Measurements from ENCODE around the gene HESX1.

DNA sequence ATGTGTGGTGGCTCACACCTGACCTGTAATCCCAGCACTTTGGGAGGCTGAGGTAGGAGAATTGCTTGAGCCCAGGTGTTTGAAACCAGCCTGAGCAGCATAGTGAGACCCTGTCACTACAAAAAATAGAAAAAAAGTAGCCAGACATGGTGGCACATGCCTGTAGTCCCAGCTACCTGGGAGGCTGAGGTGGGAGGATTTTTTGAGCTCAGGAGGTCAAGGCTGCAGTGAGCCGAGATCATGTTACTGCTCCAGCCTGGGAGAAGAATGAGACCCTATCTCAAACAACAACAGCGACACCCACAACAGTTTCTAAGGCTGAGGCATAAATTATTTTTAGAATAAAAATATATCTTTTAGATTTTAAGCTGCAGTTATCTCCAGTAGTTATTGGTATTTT is 34.0 kb upstream of the HESX1 start:
- TF ChIP-seq, protein P1, sequence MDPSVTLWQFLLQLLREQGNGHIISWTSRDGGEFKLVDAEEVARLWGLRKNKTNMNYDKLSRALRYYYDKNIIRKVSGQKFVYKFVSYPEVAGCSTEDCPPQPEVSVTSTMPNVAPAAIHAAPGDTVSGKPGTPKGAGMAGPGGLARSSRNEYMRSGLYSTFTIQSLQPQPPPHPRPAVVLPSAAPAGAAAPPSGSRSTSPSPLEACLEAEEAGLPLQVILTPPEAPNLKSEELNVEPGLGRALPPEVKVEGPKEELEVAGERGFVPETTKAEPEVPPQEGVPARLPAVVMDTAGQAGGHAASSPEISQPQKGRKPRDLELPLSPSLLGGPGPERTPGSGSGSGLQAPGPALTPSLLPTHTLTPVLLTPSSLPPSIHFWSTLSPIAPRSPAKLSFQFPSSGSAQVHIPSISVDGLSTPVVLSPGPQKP (IDR thresholded peaks at IDR 0.05; ENCODE audit: borderline replicate concordance, low read depth, low read length): no peak
- no peak for TF ChIP-seq POLR2A (IDR thresholded peaks at IDR 0.05; ENCODE audit: low read depth, low read length)
- no peak for TF ChIP-seq CTCF (conservative IDR thresholded peaks at IDR 0.05; ENCODE audit: low read depth, low read length)
- TF ChIP-seq RFX5 (IDR thresholded peaks at IDR 0.05; ENCODE audit: low read depth, low read length): no peak
- no peak for TF ChIP-seq RCOR1 (IDR thresholded peaks at IDR 0.05; ENCODE audit: insufficient replicate concordance, low read length)
- TF ChIP-seq BHLHE40 (IDR thresholded peaks at IDR 0.05; ENCODE audit: low read depth, low read length): no peak
- TF ChIP-seq, protein P2, sequence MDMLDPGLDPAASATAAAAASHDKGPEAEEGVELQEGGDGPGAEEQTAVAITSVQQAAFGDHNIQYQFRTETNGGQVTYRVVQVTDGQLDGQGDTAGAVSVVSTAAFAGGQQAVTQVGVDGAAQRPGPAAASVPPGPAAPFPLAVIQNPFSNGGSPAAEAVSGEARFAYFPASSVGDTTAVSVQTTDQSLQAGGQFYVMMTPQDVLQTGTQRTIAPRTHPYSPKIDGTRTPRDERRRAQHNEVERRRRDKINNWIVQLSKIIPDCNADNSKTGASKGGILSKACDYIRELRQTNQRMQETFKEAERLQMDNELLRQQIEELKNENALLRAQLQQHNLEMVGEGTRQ (IDR thresholded peaks at IDR 0.05; ENCODE audit: low read depth, low read length): no peak
- TF ChIP-seq MAFK (IDR thresholded peaks at IDR 0.05; ENCODE audit: low read depth, low read length): no peak
- TF ChIP-seq RAD21 (IDR thresholded peaks at IDR 0.05; ENCODE audit: low read length): no peak
- no peak for TF ChIP-seq CHD1 (IDR thresholded peaks at IDR 0.05; ENCODE audit: low read depth, low read length)

Measured in IMR-90 (cell line).